DOHH2 (cell line): Measurements from ENCODE around the gene AIF1L.

Source experiments
- H3F3A ChIP-seq: fragments of 200-600 bp; sonication (generic), shearing (Covaris generic); 2 replicates; pipeline ENCODE4 v1.6.0; 2016; ENCODE audit warnings: antibody characterized with exemption, mild to moderate bottlenecking; ENCODE audit not compliant: control insufficient read depth, insufficient read depth
- H3K27ac ChIP-seq: fragments of 200-600 bp; sonication (generic); 2 replicates; pipeline ENCODE4 v1.5.1; 2014; ENCODE audit warnings: low read depth, mild to moderate bottlenecking, low read length, moderate library complexity
- H3K27me3 ChIP-seq: fragments of 200-600 bp; sonication (generic); 2 replicates; pipeline ENCODE4 v1.6.1; 2014; ENCODE audit warnings: mild to moderate bottlenecking, low read length, mixed read lengths; ENCODE audit not compliant: control insufficient read depth
- H3K36me3 ChIP-seq: fragments of 200-600 bp; sonication (generic); 2 replicates; pipeline ENCODE4 v1.6.1; 2014; ENCODE audit warnings: mild to moderate bottlenecking, low read length, moderate library complexity, mixed read lengths; ENCODE audit not compliant: control insufficient read depth
- H3K4me1 ChIP-seq: fragments of 200-600 bp; sonication (generic); 2 replicates; pipeline ENCODE4 v1.6.1; 2014; ENCODE audit warnings: mild to moderate bottlenecking, low read length, mixed read lengths; ENCODE audit not compliant: control insufficient read depth
- H3K4me2 ChIP-seq: fragments of 200-600 bp; sonication (generic); 2 replicates; pipeline ENCODE4 v1.6.0; 2014; ENCODE audit warnings: mild to moderate bottlenecking, low read length, moderate library complexity
- H3K4me3 ChIP-seq: fragments of 200-600 bp; sonication (generic); 2 replicates; pipeline ENCODE4 v1.5.1; 2014; ENCODE audit warnings: mild to moderate bottlenecking, low read length, mixed read lengths
- H3K79me2 ChIP-seq: fragments of 200-600 bp; sonication (generic); 2 replicates; pipeline ENCODE4 v1.6.1; 2014; ENCODE audit warnings: mild to moderate bottlenecking, low read length, mixed read lengths; ENCODE audit not compliant: control insufficient read depth
- H3K9me2 ChIP-seq: fragments of 200-600 bp; sonication (generic); replicated peaks from 2 replicates; pipeline ENCODE4 v1.6.1; 2014; ENCODE audit warnings: mild to moderate bottlenecking, low read length, mixed read lengths; ENCODE audit not compliant: control insufficient read depth
- H3K9me3 ChIP-seq: fragments of 200-600 bp; sonication (generic); 2 replicates; pipeline ENCODE4 v1.6.1; 2014; ENCODE audit warnings: antibody characterized with exemption, low read length, mixed read lengths; ENCODE audit not compliant: control insufficient read depth, insufficient read depth
- H4K20me1 ChIP-seq: fragments of 200-600 bp; sonication (generic); 2 replicates; pipeline ENCODE4 v1.6.0; 2014; ENCODE audit warnings: low read depth, mild to moderate bottlenecking, antibody characterized with exemption, low read length, moderate library complexity; ENCODE audit not compliant: control insufficient read depth, insufficient read depth
- EZH2phosphoT487 ChIP-seq: fragments of 200-600 bp; sonication (generic); IDR thresholded peaks from 2 replicates; pipeline ENCODE4 v1.6.1; 2017; ENCODE audit warnings: borderline replicate concordance, mild to moderate bottlenecking, antibody characterized with exemption, low read length, moderate library complexity, mixed read lengths
- TF ChIP-seq, protein P1 (sequence below): fragments of 200-600 bp; sonication (generic); IDR thresholded peaks from one replicate; pipeline ENCODE4 v1.5.1; 2014; ENCODE audit warnings: antibody characterized with exemption, mild to moderate bottlenecking, low read depth, low read length; ENCODE audit not compliant: poor library complexity, severe bottlenecking

The AIF1L gene

DNA sequence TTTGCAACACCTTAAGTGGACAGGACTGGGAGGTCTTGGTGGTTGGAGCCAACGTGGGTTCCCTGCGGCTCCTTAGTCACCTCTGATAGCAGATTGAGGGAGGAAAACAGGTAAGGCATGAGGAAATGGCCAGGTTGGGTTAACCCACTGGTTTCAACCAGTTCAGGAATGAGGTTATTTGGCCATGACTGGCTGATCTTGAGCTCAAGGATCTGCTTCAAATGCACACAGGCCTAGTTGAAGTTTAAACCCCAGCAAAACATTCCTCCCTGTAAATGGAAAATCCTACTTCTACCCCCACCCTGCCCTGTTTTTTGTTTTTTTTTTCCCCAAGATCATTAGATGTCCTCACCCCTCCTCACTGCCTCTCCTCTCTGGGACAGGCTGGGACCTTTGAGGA lies 25.8 kb downstream of the AIF1L start:
- no peak for TF ChIP-seq EZH2phosphoT487
- TF ChIP-seq, protein P1, sequence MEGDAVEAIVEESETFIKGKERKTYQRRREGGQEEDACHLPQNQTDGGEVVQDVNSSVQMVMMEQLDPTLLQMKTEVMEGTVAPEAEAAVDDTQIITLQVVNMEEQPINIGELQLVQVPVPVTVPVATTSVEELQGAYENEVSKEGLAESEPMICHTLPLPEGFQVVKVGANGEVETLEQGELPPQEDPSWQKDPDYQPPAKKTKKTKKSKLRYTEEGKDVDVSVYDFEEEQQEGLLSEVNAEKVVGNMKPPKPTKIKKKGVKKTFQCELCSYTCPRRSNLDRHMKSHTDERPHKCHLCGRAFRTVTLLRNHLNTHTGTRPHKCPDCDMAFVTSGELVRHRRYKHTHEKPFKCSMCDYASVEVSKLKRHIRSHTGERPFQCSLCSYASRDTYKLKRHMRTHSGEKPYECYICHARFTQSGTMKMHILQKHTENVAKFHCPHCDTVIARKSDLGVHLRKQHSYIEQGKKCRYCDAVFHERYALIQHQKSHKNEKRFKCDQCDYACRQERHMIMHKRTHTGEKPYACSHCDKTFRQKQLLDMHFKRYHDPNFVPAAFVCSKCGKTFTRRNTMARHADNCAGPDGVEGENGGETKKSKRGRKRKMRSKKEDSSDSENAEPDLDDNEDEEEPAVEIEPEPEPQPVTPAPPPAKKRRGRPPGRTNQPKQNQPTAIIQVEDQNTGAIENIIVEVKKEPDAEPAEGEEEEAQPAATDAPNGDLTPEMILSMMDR: no peak
- Histone ChIP-seq H3K4me2 (no peak overlapping the region), H3K79me2 (peaks cover 25% of the 10 kb centered on the region), H3K27ac (no peak overlapping the region), H4K20me1 (no peaks in the 10 kb centered on the region), H3K9me2 (no peaks in the 10 kb centered on the region), H3K4me1 (peaks cover 12% of the 10 kb centered on the region), H3K27me3 (peaks cover 22% of the 10 kb centered on the region; the same call in 1 of the 2 replicates), H3F3A (no peaks in the 10 kb centered on the region), H3K4me3 (no peak overlapping the region), H3K36me3 (peaks cover 9% of the 10 kb centered on the region), H3K9me3 (no peaks in the 10 kb centered on the region)

DNA sequence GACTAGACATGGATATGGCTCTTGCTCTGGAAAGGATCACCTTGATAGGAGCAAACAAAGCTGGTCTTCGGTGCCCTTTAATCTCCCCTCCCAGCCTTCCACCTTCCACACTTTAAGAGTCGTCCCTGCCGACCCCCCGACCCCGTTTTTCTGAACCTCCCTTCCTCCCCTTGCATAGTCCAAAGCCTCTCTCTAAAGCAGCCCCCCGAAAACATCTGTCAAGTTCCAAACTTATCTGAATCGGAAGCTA lies 28.6 kb downstream of the AIF1L start:
- Histone ChIP-seq H3K27me3 (peaks cover 7% of the 10 kb centered on the region; the same call in 1 of the 2 replicates), H3K79me2 (peaks cover 47% of the 10 kb centered on the region), H3K4me3 (peak overlapping the region; percentile 81), H3K4me2 (peak overlapping the region; percentile 70), H3F3A (no peaks in the 10 kb centered on the region), H3K27ac (peak overlapping the region; percentile 57), H3K36me3 (peaks cover 37% of the 10 kb centered on the region), H3K9me3 (no peaks in the 10 kb centered on the region), H3K9me2 (no peaks in the 10 kb centered on the region), H3K4me1 (peaks cover 12% of the 10 kb centered on the region), H4K20me1 (no peaks in the 10 kb centered on the region; the same call in 1 of the 2 replicates)
- no peak for TF ChIP-seq EZH2phosphoT487
- TF ChIP-seq, protein P1: no peak

DNA sequence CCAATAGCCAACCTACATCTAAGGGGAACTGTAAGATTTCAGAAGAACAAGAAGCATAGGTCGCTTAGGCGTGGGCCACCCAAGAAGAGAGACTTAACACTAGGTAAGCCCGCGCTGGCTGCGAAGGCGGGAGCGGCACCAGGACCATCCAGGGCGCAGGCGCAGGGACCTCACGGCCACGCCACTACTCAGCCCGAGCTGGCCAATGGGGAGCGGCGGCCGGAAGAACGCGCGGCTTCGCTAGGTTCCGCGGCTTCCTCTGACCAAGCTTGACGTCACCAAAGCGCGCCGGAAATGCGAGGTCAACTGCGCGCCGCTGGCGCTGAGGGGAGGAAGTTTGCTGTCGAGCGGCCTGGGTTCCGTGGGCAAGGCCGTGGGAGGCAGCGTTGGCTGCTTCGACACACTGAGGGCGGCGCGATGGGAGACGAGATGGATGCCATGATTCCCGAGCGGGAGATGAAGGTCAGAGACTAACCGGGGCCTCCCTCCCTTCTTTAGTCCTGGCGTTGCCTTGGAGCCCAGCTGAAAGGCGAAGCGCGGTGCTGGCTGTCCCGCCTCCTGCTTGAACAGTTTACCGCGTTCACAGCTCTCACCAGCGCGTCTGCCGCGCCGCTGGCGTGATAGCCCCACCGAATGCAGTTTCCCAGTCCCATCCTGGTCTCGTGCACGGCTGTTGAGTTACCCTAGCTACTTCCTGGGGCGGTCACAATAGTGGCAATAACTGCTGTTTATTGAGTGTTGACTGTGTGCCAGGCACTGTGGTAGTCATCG lies 29.1 kb downstream of the AIF1L start, which contains the start of gene NUP214:
TSS of gene NUP214 (plus strand) at position 299 of the 771 bp plus-strand sequence. CDS start at position 418, 119 bp downstream.
- TF ChIP-seq, protein P1: no peak
- H3K4me3 ChIP-seq: peak within 1 kb of the TSS; percentile 81
- H4K20me1 ChIP-seq: no peaks in the 10 kb centered on the region; the same call in 1 of the 2 replicates
- peaks cover 12% of the 10 kb centered on the region for H3K4me1 ChIP-seq
- H3K9me2 ChIP-seq: no peaks in the 10 kb centered on the region
- H3K9me3 ChIP-seq: no peaks in the 10 kb centered on the region
- peak within 1 kb of the TSS; percentile 91 for H3K4me2 ChIP-seq
- peaks cover 48% of the 10 kb centered on the region for H3K79me2 ChIP-seq
- H3K36me3 ChIP-seq: peaks cover 41% of the 10 kb centered on the region
- peak within 1 kb of the TSS; percentile 57 for H3K27ac ChIP-seq
- peaks cover 2% of the 10 kb centered on the region; the same call in 1 of the 2 replicates for H3K27me3 ChIP-seq
- H3F3A ChIP-seq: no peaks in the 10 kb centered on the region
